IMR-90 (cell line): ENCODE results near the gene MARVELD3. TPM values are rescaled to one million over a fixed set of nuclear protein-coding genes. Genes with fewer than 3 reads are reported as not detected.

ENCODE experiments used
- ATAC-seq: fragments of 200-7000 bp; cut with Tn5 transposase; 2 replicates; pipeline ENCODE4 v1.9.1; 2020; ENCODE audit warnings: low read depth, mild to moderate bottlenecking, moderate library complexity
- Bru-seq: library from RNA; stranded (reverse); fragments of 400-500 nt; gene quantifications from one replicate; lab custom pipeline; 2021; lab: Mats Ljungman, UMichigan
- BruChase-seq, 2 experiments: library from RNA; stranded (reverse); fragments of 400-500 nt; gene quantifications; one replicate each; lab custom pipeline; 2021; lab: Mats Ljungman, UMichigan
- BruUV-seq: library from RNA; stranded (reverse); fragments of 400-500 nt; replicated peaks from 2 replicates; lab custom pipeline; 2021; lab: Mats Ljungman, UMichigan
- CTCF ChIA-PET: fragments of 300-600 bp; formaldehyde crosslinking; extraction: SDS; loops from one replicate; lab custom pipeline; 2021; ENCODE audit warnings: antibody characterized with exemption; lab: Yijun Ruan, JAX
- POLR2A ChIA-PET: fragments of 300-600 bp; sonication (Branson Sonifier 250); formaldehyde crosslinking; loops from one replicate; lab custom pipeline; 2022; ENCODE audit warnings: antibody characterized with exemption; ENCODE audit not compliant: unreplicated experiment; lab: Charles Lee
- DNase-seq: peaks from one replicate; pipeline ENCODE4 v3.0.0; 2013
- H2AFZ ChIP-seq: replicated peaks from 2 replicates; pipeline ENCODE3; 2013; ENCODE audit warnings: low read length, mild to moderate bottlenecking; ENCODE audit not compliant: poor library complexity
- H2AK5ac ChIP-seq: 2 replicates; pipeline ENCODE4 v1.6.1; 2013; ENCODE audit warnings: low read depth, low read length, inconsistent platforms
- H2AK9ac ChIP-seq: replicated peaks from 2 replicates; pipeline ENCODE3; 2013; ENCODE audit warnings: mild to moderate bottlenecking, low read depth, low read length, moderate library complexity; ENCODE audit not compliant: poor library complexity
- H2BK120ac ChIP-seq: 2 replicates; pipeline ENCODE4 v1.6.1; 2013; ENCODE audit warnings: low read depth, low read length, inconsistent platforms
- H2BK15ac ChIP-seq: 3 replicates; pipeline ENCODE4 v1.6.1; 2013; ENCODE audit warnings: low read depth, low read length, inconsistent platforms
- H2BK20ac ChIP-seq: 2 replicates; pipeline ENCODE4 v1.6.1; 2013; ENCODE audit warnings: low read depth, mild to moderate bottlenecking, inconsistent platforms, low read length, moderate library complexity
- H2BK5ac ChIP-seq: 2 replicates; pipeline ENCODE4 v1.6.1; 2013; ENCODE audit warnings: mild to moderate bottlenecking, low read depth, low read length, inconsistent platforms; ENCODE audit not compliant: poor library complexity, severe bottlenecking
- H3K14ac ChIP-seq: replicated peaks from 2 replicates; pipeline ENCODE4 v1.6.1; 2013; ENCODE audit warnings: low read depth, low read length, inconsistent platforms
- H3K18ac ChIP-seq: 2 replicates; pipeline ENCODE4 v1.6.1; 2013; ENCODE audit warnings: low read depth, low read length, control low read depth
- H3K23ac ChIP-seq: 2 replicates; pipeline ENCODE4 v1.6.1; 2013; ENCODE audit warnings: low read depth, low read length, inconsistent platforms
- H3K27ac ChIP-seq: 2 replicates; pipeline ENCODE4 v1.5.1; 2013; ENCODE audit warnings: mild to moderate bottlenecking, control low read depth, low read length; ENCODE audit not compliant: insufficient read depth
- H3K27me3 ChIP-seq: 2 replicates; pipeline ENCODE4 v1.6.1; 2013; ENCODE audit warnings: low read length; ENCODE audit not compliant: control insufficient read depth, insufficient read depth
- H3K36me3 ChIP-seq: 2 replicates; pipeline ENCODE4 v1.6.1; 2013; ENCODE audit warnings: low read length, mixed read lengths; ENCODE audit not compliant: control insufficient read depth, insufficient read depth
- H3K4ac ChIP-seq: 2 replicates; pipeline ENCODE4 v1.6.1; 2013; ENCODE audit warnings: low read depth, low read length, inconsistent platforms
- H3K4me1 ChIP-seq: 2 replicates; pipeline ENCODE4 v1.6.1; 2013; ENCODE audit warnings: low read length, mixed read lengths; ENCODE audit not compliant: control insufficient read depth, insufficient read depth
- H3K4me2 ChIP-seq: 2 replicates; pipeline ENCODE4 v1.6.1; 2013; ENCODE audit warnings: low read depth, mild to moderate bottlenecking, control low read depth, low read length, moderate library complexity
- H3K4me3 ChIP-seq: 2 replicates; pipeline ENCODE4 v1.5.1; 2013; ENCODE audit warnings: low read depth, mild to moderate bottlenecking, control low read depth, low read length, moderate library complexity; ENCODE audit not compliant: insufficient read depth
- H3K56ac ChIP-seq: 2 replicates; pipeline ENCODE4 v1.6.1; 2013; ENCODE audit warnings: low read length, inconsistent platforms; ENCODE audit not compliant: insufficient read depth; ENCODE audit errors: extremely low read depth
- H3K79me1 ChIP-seq, 2 experiments: 2 replicates each; pipeline ENCODE4 v1.6.1; 2013; ENCODE audit warnings: low read length in 2 of 2, inconsistent platforms in 1 of 2, low read depth in 1 of 2
- H3K9ac ChIP-seq: 2 replicates; pipeline ENCODE4 v1.6.1; 2013; ENCODE audit warnings: low read depth, low read length, control low read depth
- H3K9me1 ChIP-seq: 2 replicates; pipeline ENCODE4 v1.6.1; 2013; ENCODE audit warnings: low read length, inconsistent platforms; ENCODE audit not compliant: insufficient read depth
- H3K9me3 ChIP-seq: 2 replicates; pipeline ENCODE4 v1.6.1; 2013; ENCODE audit warnings: low read length; ENCODE audit not compliant: control insufficient read depth, insufficient read depth
- H4K20me1 ChIP-seq: 2 replicates; pipeline ENCODE4 v1.6.1; 2013; ENCODE audit warnings: low read length, inconsistent platforms; ENCODE audit not compliant: insufficient read depth
- H4K5ac ChIP-seq: 2 replicates; pipeline ENCODE4 v1.6.1; 2013; ENCODE audit warnings: mild to moderate bottlenecking, low read depth, low read length, control low read depth
- H4K8ac ChIP-seq, 2 experiments: 2 replicates each; pipeline ENCODE4 v1.6.1; 2013; ENCODE audit warnings: low read depth in 2 of 2, low read length in 2 of 2, control low read depth in 1 of 2, inconsistent platforms in 1 of 2
- H4K91ac ChIP-seq: 2 replicates; pipeline ENCODE4 v1.6.1; 2013; ENCODE audit warnings: low read depth, low read length, inconsistent platforms; ENCODE audit not compliant: insufficient read depth
- CEBPB ChIP-seq: IDR thresholded peaks from 2 replicates; pipeline ENCODE4 v1.6.1; 2012; ENCODE audit warnings: low read depth, low read length, improper control_type of control experiment
- CHD1 ChIP-seq: IDR thresholded peaks from 2 replicates; pipeline ENCODE4 v1.6.1; 2012; ENCODE audit warnings: low read depth, low read length, improper control_type of control experiment
- FOS ChIP-seq: fragments of 150-350 bp; IDR thresholded peaks from 2 replicates; pipeline ENCODE4 v1.6.1; 2016; ENCODE audit warnings: low read depth, low read length
- NFE2L2 ChIP-seq: fragments of 150-350 bp; IDR thresholded peaks from 2 replicates; pipeline ENCODE4 v1.6.1; 2016; ENCODE audit warnings: low read depth, mild to moderate bottlenecking, low read length
- WGBS, 2 experiments: methylation state at CpG; one replicate each; pipeline versions ENCODE4 v1.1.5 to v1.1.7; 2013; ENCODE audit warnings: missing lambda C conversion rate in 2 of 2; ENCODE audit not compliant: insufficient read length in 1 of 2; ENCODE audit errors: extremely low coverage in 2 of 2; 5-methylcytosine and 5-hydroxymethylcytosine counted together
- dilution Hi-C: fragments of 300-500 bp; cut with HindIII; formaldehyde crosslinking; loops from one replicate; pipeline ENCODE4 v1.14.3; 2018; ENCODE audit warnings: low sequenced_read_pairs; ENCODE audit not compliant: unreplicated experiment
- in situ Hi-C: fragments of 300-500 bp; cut with MboI; formaldehyde crosslinking; loops from 3 replicates; pipeline ENCODE4 v1.14.3; 2019; ENCODE audit warnings: low sequenced_read_pairs, inconsistent platforms, mixed read lengths
- intact Hi-C: fragments of 100-400 bp; cut with micrococcal nuclease; formaldehyde crosslinking; loops from 2 replicates; pipeline ENCODE4 v1.10.0; 2022
- long read RNA-seq: library from polyadenylated mRNA; unstranded; transcript quantifications from one replicate; pipeline ENCODE4 v2.0.0, GENCODE V29; 2021; ENCODE audit not compliant: unreplicated experiment
- polyA plus RNA-seq, 3 experiments: library from polyadenylated mRNA; depleted of rRNA; stranded (reverse); fragments of >200 nt; gene quantifications; 2 replicates each; pipeline ENCODE4 v1.2.3, GENCODE V29; 2012; ENCODE audit warnings: low replicate concordance in 1 of 3
- total RNA-seq: library from RNA; depleted of rRNA; stranded (reverse); fragments of >200 nt; gene quantifications from 2 replicates; pipeline ENCODE4 v1.2.3, GENCODE V29; 2012; rRNA removed
- TF ChIP-seq, protein P1 (sequence below): fragments of 150-350 bp; IDR thresholded peaks from 2 replicates; pipeline ENCODE4 v1.6.1; 2016; ENCODE audit warnings: low read depth, mild to moderate bottlenecking, low read length, moderate library complexity, borderline replicate concordance

The MARVELD3 gene, protein sequence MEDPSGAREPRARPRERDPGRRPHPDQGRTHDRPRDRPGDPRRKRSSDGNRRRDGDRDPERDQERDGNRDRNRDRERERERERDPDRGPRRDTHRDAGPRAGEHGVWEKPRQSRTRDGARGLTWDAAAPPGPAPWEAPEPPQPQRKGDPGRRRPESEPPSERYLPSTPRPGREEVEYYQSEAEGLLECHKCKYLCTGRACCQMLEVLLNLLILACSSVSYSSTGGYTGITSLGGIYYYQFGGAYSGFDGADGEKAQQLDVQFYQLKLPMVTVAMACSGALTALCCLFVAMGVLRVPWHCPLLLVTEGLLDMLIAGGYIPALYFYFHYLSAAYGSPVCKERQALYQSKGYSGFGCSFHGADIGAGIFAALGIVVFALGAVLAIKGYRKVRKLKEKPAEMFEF
- not detected in 2 replicates for total RNA-seq
- polyA plus RNA-seq (2012; rRNA removed), result not detected in 2 replicates
- not detected in 2 replicates for polyA plus RNA-seq (2012; cell fraction: cytosol; rRNA removed)
- not detected in 2 replicates for polyA plus RNA-seq (2012; cell fraction: nucleus; rRNA removed; ENCODE audit: low replicate concordance)
- percentile 19 among the genes with signal in this experiment for Bru-seq, nascent RNA
- BruChase-seq, experiment 1, labeled RNA remaining after a 6-hour chase, result percentile 17 among the genes with signal in this experiment
- BruChase-seq, experiment 2, labeled RNA remaining after a 2-hour chase, result percentile 13 among the genes with signal in this experiment
- long read RNA-seq, result 0 reads

DNA sequence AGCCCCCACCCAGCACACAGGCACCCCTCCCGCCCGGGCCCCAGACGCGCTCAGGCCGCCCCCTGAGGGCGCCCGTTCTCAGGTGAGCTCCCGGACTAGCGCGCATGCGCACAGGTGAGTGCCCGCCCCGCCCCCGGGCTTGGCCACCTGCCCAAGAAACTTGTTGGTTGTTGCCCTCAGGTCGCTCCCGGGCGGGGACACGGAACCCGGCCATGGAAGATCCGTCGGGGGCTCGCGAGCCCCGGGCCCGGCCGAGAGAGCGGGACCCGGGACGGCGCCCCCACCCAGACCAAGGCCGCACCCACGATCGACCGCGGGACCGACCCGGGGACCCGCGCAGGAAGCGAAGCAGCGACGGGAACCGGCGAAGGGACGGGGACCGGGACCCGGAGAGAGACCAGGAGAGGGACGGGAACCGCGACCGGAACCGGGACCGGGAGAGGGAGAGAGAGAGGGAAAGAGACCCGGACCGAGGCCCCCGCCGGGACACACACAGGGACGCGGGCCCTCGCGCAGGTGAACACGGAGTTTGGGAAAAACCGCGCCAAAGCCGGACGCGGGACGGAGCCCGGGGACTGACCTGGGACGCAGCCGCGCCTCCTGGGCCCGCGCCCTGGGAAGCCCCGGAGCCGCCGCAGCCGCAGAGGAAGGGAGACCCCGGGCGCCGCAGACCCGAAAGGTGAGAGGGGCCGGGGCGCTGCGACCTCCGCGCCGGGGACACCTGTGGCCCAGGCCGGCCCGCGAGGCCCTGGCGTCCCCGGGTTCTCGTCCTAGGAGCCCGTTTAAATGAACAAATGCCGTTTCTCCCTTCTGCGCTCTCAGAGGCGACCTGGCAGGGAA, at the start of gene MARVELD3:
TSS of gene MARVELD3 (plus strand) at position 167 of the 840 bp plus-strand sequence. CDS start at position 213, 46 bp downstream.
- Histone ChIP-seq H3K27ac (no peak within 1 kb of the TSS), H3K56ac (no peak within 1 kb of the TSS), H3K79me1 (no peaks in the 10 kb centered on the region), H2AK5ac (no peak within 1 kb of the TSS), H4K5ac (no peak within 1 kb of the TSS), H2AK9ac (no peak within 1 kb of the TSS), H3K4me2 (peak within 1 kb of the TSS; percentile 52; the same call in 1 of the 2 replicates), H3K14ac (no peak within 1 kb of the TSS), H2BK20ac (no peak within 1 kb of the TSS), H4K20me1 (no peaks in the 10 kb centered on the region), H3K23ac (no peak within 1 kb of the TSS), H3K9me3 (peaks cover 3% of the 10 kb centered on the region; the same call in 1 of the 2 replicates), H2BK120ac (no peak within 1 kb of the TSS), H2BK15ac (no peak within 1 kb of the TSS), H4K91ac (no peak within 1 kb of the TSS), H2AFZ (peak within 1 kb of the TSS; percentile 40), H3K9me1 (no peaks in the 10 kb centered on the region), H3K4me3 (peak within 1 kb of the TSS; percentile 15), H3K4ac (no peak within 1 kb of the TSS), H2BK5ac (no peak within 1 kb of the TSS), H3K36me3 (no peaks in the 10 kb centered on the region), H4K8ac (no peak within 1 kb of the TSS), H3K18ac (no peak within 1 kb of the TSS), H3K4me1 (peaks cover 3% of the 10 kb centered on the region; the same call in 1 of the 2 replicates), H3K27me3 (peaks cover 38% of the 10 kb centered on the region), H3K9ac (no peak within 1 kb of the TSS)
- DNase-seq (no peak), ATAC-seq (peak; percentile 38)
- WGBS, 2 experiments, result 2% methylated on average over 31 of the region's 98 CpGs; no CpG with 5 or more reads in 1 of the 2 experiments
- ChIA-PET CTCF (no interaction called here), POLR2A (no interaction called here)
- in situ Hi-C loops (no loop called here), intact Hi-C loops (no loop called here), dilution Hi-C loops (no loop called here)
- TF ChIP-seq CHD1 (no peak), NFE2L2 (no peak), FOS (no peak), CEBPB (no peak)
- TF ChIP-seq, protein P1, sequence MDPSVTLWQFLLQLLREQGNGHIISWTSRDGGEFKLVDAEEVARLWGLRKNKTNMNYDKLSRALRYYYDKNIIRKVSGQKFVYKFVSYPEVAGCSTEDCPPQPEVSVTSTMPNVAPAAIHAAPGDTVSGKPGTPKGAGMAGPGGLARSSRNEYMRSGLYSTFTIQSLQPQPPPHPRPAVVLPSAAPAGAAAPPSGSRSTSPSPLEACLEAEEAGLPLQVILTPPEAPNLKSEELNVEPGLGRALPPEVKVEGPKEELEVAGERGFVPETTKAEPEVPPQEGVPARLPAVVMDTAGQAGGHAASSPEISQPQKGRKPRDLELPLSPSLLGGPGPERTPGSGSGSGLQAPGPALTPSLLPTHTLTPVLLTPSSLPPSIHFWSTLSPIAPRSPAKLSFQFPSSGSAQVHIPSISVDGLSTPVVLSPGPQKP, result no peak
- no TSS peak for BruUV-seq
